HCEC 1CT (cell line): Measurements from ENCODE around the gene NAB1.

Experiments used
- DNase-seq: peaks from one replicate; pipeline ENCODE4 v3.0.0-alpha.2; 2017

The NAB1 gene

GRCh38 chr2:190716176-190716807 lies 67.4 kb downstream of the NAB1 start:
- no peak for DNase-seq

DNA sequence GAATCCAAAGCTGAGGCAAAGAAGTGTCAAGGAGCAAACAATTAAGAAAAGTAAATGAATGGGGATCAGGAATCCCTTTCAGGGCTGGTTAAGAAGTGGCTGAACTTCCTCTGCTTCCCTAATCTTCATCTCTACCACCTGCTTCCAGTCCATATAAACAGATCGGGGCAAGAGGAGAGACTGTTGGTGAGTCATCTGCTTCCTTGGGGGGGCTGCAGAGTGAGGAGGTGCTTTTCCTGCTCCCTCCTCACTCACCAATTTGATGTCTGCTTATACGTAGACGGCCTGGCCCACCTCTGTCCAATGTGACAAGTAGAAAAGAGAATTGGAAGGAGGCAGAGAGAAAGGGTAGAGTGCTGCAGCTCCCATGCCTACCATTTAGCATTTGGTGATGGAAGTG lies 68.4 kb downstream of the NAB1 start:
- DNase-seq = no peak

GRCh38 chr2:190717764-190718651 lies 69.1 kb downstream of the NAB1 start:
- no peak for DNase-seq

DNA sequence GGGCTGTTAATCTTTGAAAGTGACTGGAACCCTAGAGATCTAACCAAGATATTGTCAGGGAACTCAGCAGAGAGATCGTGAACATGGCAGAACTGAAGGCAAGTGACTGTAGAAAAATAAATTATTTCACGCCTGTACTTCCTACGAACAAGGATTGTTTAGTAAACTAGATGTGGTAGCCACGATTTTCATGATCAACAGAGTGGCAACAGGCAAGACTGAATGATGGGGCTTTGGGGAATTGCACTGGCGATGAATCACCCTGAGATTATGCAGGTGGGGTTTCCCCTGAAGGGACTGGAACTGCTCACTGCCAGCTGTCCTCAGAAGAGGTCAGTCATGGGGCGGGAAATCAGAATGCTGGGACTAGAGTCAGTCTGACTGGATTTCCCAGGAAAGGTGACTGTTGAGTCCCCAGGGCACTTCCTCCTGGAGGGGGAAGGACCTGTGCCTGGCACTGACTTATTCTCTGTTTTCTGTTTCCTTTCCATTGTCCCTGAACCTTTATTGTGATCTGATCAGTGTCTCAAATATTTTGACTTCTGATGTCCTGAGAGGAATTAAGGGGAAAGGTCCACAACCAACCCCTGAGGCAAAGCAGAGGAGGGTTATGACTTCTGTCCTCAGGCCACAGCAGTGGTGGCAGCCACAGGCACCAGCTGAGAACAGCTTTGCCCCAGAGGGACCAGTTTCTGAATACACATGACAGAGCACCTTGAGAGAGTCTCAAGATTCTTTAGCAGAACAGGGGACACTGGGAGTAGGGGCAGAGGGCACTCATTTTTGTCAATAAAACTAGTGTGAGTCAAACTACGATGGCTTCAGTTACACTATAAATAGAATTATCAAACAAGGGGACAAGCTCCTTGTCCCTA lies 70.0 kb downstream of the NAB1 start:
- DNase-seq = peak; percentile 55

- no peak for DNase-seq
Measured at GRCh38 chr2:190720276-190720675, 71.4 kb downstream of the NAB1 start.

DNA sequence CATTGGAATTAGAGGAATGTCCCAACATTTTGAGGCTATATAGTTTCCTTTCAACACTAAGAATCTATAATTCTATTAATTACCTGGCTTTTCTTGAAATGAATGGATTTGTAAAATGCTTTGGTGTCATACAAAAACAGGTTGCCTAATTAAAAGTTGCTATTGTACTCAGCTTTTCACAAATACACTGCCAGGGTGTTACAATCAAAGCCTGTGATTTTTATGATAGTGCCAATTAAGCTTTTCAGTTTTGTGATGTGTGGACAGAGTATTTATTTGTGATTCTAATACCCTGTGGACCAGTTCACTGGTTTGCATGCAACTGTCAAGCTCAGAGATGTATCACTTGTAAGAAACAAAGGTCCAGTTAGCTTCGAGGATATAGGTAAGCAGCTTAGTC lies 71.8 kb downstream of the NAB1 start:
- no peak for DNase-seq

- no peak for DNase-seq
Measured at GRCh38 chr2:190722061-190722759, 73.3 kb downstream of the NAB1 start.

- DNase-seq = no peak
Measured at GRCh38 chr2:190722835-190723234, 74.0 kb downstream of the NAB1 start.

DNA sequence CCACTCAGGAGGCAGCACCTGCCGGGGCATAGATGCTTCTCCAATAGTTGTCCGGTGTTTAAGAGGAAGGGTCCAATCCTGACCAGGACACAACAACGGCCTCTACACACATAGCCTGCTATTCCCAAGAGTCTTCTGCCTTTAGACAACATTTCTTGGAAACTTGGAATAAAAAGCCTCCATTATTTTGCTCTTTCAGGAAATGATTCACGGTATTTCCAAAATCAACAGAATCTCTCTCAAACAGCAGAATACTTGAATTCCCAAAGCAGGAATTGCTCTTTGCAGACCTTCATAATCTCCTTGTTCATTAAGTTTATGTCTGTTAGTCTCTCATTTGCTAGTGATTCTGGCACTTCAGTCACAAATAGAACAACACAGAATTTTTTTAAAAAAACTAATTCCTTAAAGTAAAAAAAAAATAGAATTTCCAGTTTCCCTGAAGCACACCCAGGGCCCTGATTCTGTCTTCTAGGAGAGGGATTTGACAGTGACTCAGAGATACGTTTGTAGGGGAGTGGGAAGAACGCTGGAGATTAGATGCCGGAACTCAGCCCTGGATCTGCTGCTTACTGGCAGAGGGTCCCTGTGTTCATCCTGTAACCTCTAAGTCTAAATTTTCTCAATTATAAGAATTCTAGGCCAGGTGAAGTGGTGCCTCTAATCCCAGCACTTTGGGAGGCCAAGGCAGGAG lies 74.7 kb downstream of the NAB1 start:
- DNase-seq = no peak

DNA sequence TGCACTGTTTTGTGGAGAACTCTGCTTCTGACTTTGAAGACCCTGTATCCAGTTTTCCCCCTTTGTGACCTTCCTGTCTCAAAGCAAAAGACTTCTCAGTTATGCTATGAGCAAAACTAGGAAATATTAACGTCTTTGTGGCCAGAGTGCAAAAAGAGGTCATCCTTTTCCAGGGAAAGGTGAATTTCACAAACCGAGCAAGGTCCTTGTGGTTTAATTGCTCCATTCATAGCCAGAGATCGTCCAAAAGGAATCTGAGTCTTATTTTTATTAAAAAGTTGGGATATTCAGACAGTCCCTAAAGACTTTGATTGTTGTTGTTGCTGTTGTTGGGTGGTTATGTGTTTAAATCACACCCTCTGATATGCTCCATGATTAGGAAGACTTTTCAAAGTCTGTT lies 77.4 kb downstream of the NAB1 start:
- no peak for DNase-seq

DNA sequence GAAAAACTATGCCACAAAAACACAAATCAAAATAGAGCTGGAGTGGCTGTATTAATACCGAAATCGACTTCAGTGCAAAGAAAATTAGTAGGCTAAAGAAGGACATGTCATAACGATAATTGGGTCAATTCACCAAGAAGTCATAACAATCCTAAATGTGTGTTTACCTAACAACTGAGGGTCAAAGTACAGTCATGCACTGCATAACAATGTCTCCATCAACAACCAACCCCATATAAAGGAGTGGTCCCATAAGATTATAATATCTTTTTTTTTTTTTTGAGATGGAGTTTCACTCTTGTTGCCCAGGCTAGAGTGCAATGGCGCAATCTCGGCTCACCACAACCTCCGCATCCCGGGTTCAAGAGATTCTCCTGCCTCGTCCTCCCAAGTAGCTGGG lies 87.5 kb downstream of the NAB1 start:
- DNase-seq = no peak

DNA sequence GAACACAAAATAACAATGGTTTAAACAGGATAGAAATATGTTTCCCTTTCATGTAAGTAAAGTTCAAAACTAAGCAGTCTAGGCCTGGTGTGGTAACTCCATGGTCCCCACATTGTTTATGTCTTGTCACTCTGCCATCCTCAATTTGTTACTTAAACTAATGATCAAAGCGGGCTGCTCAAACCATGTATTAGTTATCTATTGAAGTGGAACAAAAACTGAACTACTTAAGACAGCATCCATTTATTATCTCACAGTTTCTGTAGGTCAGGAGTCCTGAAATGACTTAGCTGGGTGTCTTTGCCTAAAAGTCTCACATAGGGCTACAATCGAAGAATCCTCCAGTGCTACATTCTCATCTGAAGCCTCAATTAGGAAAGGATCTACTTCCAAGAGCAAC lies 91.6 kb downstream of the NAB1 start:
- DNase-seq = no peak
